NT2/D1 (cell line): ENCODE results near the gene IDH2.
"Not testable (repeated sequence)": the region's sequence is repeated elsewhere in the genome, so short reads cannot be mapped to it uniquely, and the experiment has no call there.

Source experiments
- SUZ12 ChIP-seq: IDR thresholded peaks from 2 replicates; pipeline ENCODE4 v1.6.1; 2011; ENCODE audit not compliant: insufficient read length, insufficient read depth; ENCODE audit errors: extremely low read depth
- YY1 ChIP-seq: IDR thresholded peaks from 2 replicates; pipeline ENCODE4 v1.6.1; 2011; ENCODE audit not compliant: insufficient read length, insufficient read depth
- ZNF274 ChIP-seq: IDR thresholded peaks from 2 replicates; pipeline ENCODE4 v1.6.1; 2011; ENCODE audit warnings: mild to moderate bottlenecking, low read depth, low read length

GRCh38 chr15:90070623-90071022 lies 31.6 kb downstream of the IDH2 start:
- TF ChIP-seq SUZ12, YY1, ZNF274: not testable (repeated sequence)
